ENCODE data around the gene STAT1.

DNA sequence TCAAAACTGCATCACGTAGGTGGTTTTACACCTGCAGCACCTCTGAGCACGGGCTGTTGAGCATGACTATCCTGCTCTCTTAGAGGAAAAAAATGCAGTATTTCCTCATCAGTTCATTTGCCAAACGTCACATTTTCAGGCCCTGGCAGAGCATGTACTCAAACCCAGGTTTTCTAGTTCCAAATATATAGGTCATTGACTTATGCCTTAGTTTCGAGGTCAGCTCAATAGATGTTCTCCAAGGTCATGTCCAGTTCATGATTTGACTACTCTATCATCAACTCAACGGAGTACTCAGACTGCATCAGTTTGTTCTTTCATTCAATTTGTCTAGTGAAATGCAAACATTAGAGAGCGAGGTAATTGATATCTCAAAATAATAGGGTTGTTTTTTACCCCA is 39.3 kb upstream of the STAT1 start:
- TF ChIP-seq EZH2 (IDR thresholded peaks at IDR 0.05; ENCODE audit: low read length) = no peak
- TF ChIP-seq, protein P1, sequence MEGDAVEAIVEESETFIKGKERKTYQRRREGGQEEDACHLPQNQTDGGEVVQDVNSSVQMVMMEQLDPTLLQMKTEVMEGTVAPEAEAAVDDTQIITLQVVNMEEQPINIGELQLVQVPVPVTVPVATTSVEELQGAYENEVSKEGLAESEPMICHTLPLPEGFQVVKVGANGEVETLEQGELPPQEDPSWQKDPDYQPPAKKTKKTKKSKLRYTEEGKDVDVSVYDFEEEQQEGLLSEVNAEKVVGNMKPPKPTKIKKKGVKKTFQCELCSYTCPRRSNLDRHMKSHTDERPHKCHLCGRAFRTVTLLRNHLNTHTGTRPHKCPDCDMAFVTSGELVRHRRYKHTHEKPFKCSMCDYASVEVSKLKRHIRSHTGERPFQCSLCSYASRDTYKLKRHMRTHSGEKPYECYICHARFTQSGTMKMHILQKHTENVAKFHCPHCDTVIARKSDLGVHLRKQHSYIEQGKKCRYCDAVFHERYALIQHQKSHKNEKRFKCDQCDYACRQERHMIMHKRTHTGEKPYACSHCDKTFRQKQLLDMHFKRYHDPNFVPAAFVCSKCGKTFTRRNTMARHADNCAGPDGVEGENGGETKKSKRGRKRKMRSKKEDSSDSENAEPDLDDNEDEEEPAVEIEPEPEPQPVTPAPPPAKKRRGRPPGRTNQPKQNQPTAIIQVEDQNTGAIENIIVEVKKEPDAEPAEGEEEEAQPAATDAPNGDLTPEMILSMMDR (optimal IDR thresholded peaks at IDR 0.05 in 1 of 3, IDR thresholded peaks at IDR 0.05 in 1 of 3, conservative IDR thresholded peaks at IDR 0.05 in 1 of 3; ENCODE audit: extremely low read depth in 1 of 3, insufficient read depth in 2 of 3, low read length in 3 of 3) = no peak

Measured in keratinocyte (primary cell).